Natural killer cell (primary cell): ENCODE results near the gene TRIM32. TPM values are rescaled to one million over a fixed set of nuclear protein-coding genes. Genes with fewer than 3 reads are reported as not detected.

Experiments
- ATAC-seq, 3 donors: fragments of 150-1000 bp in 2 of 3; fragments of 200-7000 bp in 1 of 3; cut with Tn5 transposase; 1 replicate in 1 of 3; 2 replicates in 2 of 3; pipeline ENCODE4 v1.10.0; 2021; ENCODE audit warnings: mild to moderate bottlenecking in 2 of 3, moderate library complexity in 2 of 3
- DNase-seq, 2 donors: peaks; one replicate each; pipeline versions ENCODE4 v3.0.0 to v3.0.0-alpha.2; 2013 to 2021; ENCODE audit warnings: mixed read lengths in 1 of 2
- H3K27ac ChIP-seq: one replicate; pipeline ENCODE4 v1.5.1; 2013; ENCODE audit warnings: mild to moderate bottlenecking, low read length
- H3K27me3 ChIP-seq: one replicate; pipeline ENCODE4 v1.6.1; 2013; ENCODE audit warnings: low read length; ENCODE audit not compliant: control insufficient read depth, insufficient read depth
- H3K36me3 ChIP-seq: one replicate; pipeline ENCODE4 v1.6.1; 2013; ENCODE audit warnings: low read length; ENCODE audit not compliant: control insufficient read depth, insufficient read depth
- H3K4me1 ChIP-seq: one replicate; pipeline ENCODE4 v1.6.1; 2013; ENCODE audit warnings: low read length; ENCODE audit not compliant: control insufficient read depth, insufficient read depth
- H3K4me3 ChIP-seq: one replicate; pipeline ENCODE4 v1.5.1; 2013; ENCODE audit warnings: low read length
- H3K9me3 ChIP-seq: one replicate; pipeline ENCODE4 v1.6.1; 2013; ENCODE audit warnings: low read length; ENCODE audit not compliant: control insufficient read depth, insufficient read depth
- H3K27ac Mint-ChIP-seq, 2 donors: one replicate each; pipeline ENCODE4 v1.8.0; 2022; ENCODE audit warnings: mild to moderate bottlenecking in 2 of 2, mixed read lengths in 2 of 2, moderate library complexity in 1 of 2
- H3K27me3 Mint-ChIP-seq, 2 donors: one replicate each; pipeline ENCODE4 v1.8.0; 2022; ENCODE audit warnings: low read depth in 2 of 2, mixed read lengths in 2 of 2
- H3K36me3 Mint-ChIP-seq: one replicate; pipeline ENCODE4 v1.8.0; 2022; ENCODE audit warnings: mixed read lengths
- H3K4me1 Mint-ChIP-seq, 2 donors: one replicate each; pipeline ENCODE4 v1.8.0; 2022; ENCODE audit warnings: mixed read lengths in 2 of 2
- H3K4me3 Mint-ChIP-seq: one replicate; pipeline ENCODE4 v1.8.0; 2022; ENCODE audit warnings: mild to moderate bottlenecking, moderate library complexity, mixed read lengths
- H3K9me3 Mint-ChIP-seq, 2 donors: one replicate each; pipeline ENCODE4 v1.8.0; 2022; ENCODE audit warnings: mixed read lengths in 2 of 2
- WGBS: methylation state at CpG from one replicate; pipeline ENCODE4 v1.1.7; 2013; ENCODE audit warnings: missing lambda C conversion rate; ENCODE audit not compliant: insufficient coverage; 5-methylcytosine and 5-hydroxymethylcytosine counted together
- intact Hi-C: fragments of 100-400 bp; cut with micrococcal nuclease; formaldehyde crosslinking; loops from one replicate; pipeline ENCODE4 v1.14.2; 2022
- total RNA-seq, 4 donors: library from RNA; stranded (reverse); fragments of 120-200 nt in 1 of 4; gene quantifications; one replicate each; pipeline versions ENCODE4 v1.2.3 to v1.2.4, GENCODE V29; 2013 to 2022
- TF ChIP-seq, protein P1 (sequence below): fragments of 200-600 bp; IDR thresholded peaks from one replicate; pipeline ENCODE4 v1.8.0; 2022; ENCODE audit warnings: antibody characterized with exemption

TRIM32 gene
- total RNA-seq, 3 donors from 2014 or later (not counting 1 experiment from before 2014, with no cell fraction given), result 8.1 to 12.6 (median 10.8) TPM

DNA sequence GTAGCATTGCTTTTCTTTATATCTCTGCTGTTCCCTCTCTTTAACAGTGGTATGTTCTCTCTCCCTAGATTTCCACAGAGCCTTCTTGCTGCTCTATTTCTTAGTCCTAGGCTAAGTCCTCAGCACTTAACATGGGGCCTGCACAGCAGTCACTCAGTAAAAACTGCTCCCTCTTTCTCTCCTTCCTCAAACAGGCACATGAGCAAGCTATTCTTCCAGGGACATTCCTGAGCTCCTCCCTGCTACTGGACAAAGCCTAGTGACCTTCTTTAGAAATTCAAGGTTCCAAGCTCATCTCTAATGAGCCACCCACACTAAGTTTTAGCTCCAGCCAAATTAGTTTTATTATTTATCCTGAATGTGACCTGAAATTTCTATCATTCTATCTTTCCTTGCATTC, 39.5 kb downstream of the TRIM32 start:
- H3K27ac ChIP-seq, result no peak overlapping the region
- ATAC-seq, result no peak
- H3K4me3 ChIP-seq, result no peak overlapping the region
- Mint-ChIP-seq H3K27ac (no peak overlapping the region), H3K36me3 (no peaks in the 10 kb centered on the region), H3K4me1 (no peaks in the 10 kb centered on the region), H3K27me3 (no peaks in the 10 kb centered on the region), H3K4me3 (no peak overlapping the region), H3K9me3 (no peaks in the 10 kb centered on the region)
- no peaks in the 10 kb centered on the region for H3K27me3 ChIP-seq
- DNase-seq, result no peak
- H3K4me1 ChIP-seq, result no peaks in the 10 kb centered on the region
- H3K36me3 ChIP-seq, result no peaks in the 10 kb centered on the region
- no peaks in the 10 kb centered on the region for H3K9me3 ChIP-seq
- TF ChIP-seq, protein P1, sequence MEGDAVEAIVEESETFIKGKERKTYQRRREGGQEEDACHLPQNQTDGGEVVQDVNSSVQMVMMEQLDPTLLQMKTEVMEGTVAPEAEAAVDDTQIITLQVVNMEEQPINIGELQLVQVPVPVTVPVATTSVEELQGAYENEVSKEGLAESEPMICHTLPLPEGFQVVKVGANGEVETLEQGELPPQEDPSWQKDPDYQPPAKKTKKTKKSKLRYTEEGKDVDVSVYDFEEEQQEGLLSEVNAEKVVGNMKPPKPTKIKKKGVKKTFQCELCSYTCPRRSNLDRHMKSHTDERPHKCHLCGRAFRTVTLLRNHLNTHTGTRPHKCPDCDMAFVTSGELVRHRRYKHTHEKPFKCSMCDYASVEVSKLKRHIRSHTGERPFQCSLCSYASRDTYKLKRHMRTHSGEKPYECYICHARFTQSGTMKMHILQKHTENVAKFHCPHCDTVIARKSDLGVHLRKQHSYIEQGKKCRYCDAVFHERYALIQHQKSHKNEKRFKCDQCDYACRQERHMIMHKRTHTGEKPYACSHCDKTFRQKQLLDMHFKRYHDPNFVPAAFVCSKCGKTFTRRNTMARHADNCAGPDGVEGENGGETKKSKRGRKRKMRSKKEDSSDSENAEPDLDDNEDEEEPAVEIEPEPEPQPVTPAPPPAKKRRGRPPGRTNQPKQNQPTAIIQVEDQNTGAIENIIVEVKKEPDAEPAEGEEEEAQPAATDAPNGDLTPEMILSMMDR, result no peak
- intact Hi-C loops, result no loop called here

DNA sequence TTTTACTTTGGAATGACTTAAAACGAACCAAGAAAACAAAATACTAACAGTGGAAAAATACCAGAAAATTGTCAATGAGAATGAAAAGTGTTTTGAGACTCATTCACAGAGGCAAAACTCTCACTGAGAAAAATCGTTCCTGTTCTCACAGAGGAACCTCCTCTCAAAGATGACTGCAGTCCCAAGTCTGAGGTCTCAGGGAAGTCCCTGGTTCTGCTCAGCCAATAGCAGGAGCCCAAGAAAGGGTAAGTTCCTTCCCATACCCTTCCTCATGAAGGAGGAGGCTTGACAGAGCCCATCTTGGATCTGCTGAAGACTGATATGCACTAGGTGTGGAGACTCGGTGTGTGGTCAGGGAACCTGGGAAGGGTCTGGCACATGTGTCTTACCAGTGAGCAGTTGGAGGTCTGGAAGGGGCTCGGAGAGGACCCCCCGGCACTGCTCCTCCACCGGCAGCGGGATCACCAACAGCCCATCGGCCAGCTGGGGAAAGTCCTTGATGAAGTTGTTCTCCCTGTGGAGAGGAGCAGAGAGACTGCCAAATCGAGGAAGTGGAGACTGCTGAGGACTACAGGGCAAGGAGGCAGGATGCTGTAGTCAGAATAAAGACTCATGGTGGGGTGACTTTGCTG, 46.0 kb downstream of the TRIM32 start:
- peaks cover 3 to 11% of the 10 kb centered on the region in 2 donors for H3K27me3 Mint-ChIP-seq
- Histone ChIP-seq H3K27me3 (no peaks in the 10 kb centered on the region), H3K9me3 (no peaks in the 10 kb centered on the region), H3K4me1 (no peaks in the 10 kb centered on the region), H3K4me3 (no peak overlapping the region), H3K27ac (no peak overlapping the region), H3K36me3 (no peaks in the 10 kb centered on the region)
- WGBS, result 74% methylated on average over 8 of the region's 9 CpGs
- ATAC-seq (no peak), DNase-seq (no peak)
- H3K27ac Mint-ChIP-seq, result no peak overlapping the region
- TF ChIP-seq, protein P1, result no peak
- intact Hi-C loops, result no loop called here
- peaks cover 7% of the 10 kb centered on the region in 2 donors for H3K4me1 Mint-ChIP-seq
- H3K36me3 Mint-ChIP-seq, result no peaks in the 10 kb centered on the region
- H3K9me3 Mint-ChIP-seq, result peaks cover 0 to 2% of the 10 kb centered on the region in 2 donors
- no peak overlapping the region for H3K4me3 Mint-ChIP-seq

DNA sequence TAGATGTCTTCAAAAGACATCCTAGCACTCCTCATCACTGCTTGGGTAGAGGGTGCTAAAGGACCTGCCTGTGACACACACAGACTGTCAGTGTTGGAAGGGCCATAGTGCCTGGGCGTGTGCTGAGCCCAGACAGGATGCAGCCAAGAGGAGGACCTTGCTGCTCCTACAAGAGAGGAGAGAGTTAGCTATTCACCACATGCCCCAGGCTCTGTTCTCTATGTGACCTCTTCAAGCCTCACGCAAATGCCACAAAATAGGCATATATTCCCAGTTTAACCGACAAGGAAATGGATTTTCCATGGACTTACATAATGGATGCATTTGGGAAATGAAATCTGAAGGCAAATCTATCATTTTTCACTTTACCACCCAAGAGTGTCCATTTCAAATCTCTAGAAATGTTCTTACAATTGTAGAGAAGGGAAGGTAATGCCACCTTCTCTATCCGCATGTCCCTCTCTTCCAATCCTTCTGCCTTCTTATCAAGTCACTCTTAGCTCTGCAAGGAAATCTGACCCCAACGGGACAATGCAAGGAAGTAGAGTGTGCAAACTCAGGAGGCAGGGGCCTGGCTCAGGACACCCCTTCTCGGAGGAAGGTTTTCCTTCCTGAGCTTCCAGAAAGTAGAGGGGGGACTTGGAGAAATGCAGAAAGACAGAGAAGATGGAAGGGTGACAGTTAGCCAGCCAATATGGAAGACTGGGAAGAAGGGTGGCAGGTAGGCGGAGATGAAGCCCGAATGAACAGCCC, 49.5 kb downstream of the TRIM32 start:
- H3K27me3 Mint-ChIP-seq, result peaks cover 3 to 11% of the 10 kb centered on the region in 2 donors
- Histone ChIP-seq H3K27me3 (no peaks in the 10 kb centered on the region), H3K27ac (no peak overlapping the region), H3K4me1 (no peaks in the 10 kb centered on the region), H3K4me3 (no peak overlapping the region), H3K9me3 (no peaks in the 10 kb centered on the region), H3K36me3 (no peaks in the 10 kb centered on the region)
- no peak overlapping the region for H3K27ac Mint-ChIP-seq
- no peak overlapping the region for H3K4me3 Mint-ChIP-seq
- DNase-seq (no peak), ATAC-seq (no peak)
- TF ChIP-seq, protein P1, result no peak
- WGBS, result 39% methylated on average over 6 of the region's 8 CpGs
- intact Hi-C loops, result loop anchor here (5.0 kb wide), 1 partner anchor 821 kb away; no protein-coding TSS in a partner anchor
- peaks cover 0 to 2% of the 10 kb centered on the region in 2 donors for H3K9me3 Mint-ChIP-seq
- H3K4me1 Mint-ChIP-seq, result peaks cover 7% of the 10 kb centered on the region in 2 donors
- H3K36me3 Mint-ChIP-seq, result no peaks in the 10 kb centered on the region
